ENCODE results near the gene POP5. TPM values are rescaled to one million over a fixed set of nuclear protein-coding genes. Genes with fewer than 3 reads are reported as not detected.

The POP5 gene
- total RNA-seq, 3 donors from 2014 or later = 35.4 to 43.8 (median 42.4) TPM

DNA sequence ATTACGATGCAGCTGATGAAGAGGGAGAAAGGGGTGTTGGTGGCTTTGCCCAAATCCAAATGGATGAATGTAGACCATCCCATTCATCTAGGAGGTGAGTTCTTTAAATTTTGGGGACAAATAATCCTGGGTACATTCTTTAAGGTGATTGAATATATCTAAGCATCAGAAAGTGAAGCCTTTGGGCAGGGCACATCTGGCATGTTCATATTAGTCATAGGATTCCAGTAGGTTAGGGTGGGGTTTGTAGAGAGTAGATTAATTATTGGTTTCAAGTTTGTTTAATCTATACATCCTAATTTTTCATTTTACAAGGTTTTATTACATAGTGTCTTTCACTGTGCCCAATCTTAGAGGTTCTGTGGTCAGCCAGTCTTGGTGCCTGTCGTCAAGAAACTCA, 23.6 kb downstream of the POP5 start:
- H3K36me3 ChIP-seq = peaks cover 18% of the 10 kb centered on the region
- no peaks in the 10 kb centered on the region for H3K4me1 ChIP-seq
- intact Hi-C loops (cut with DNase I; ENCODE audit: low total_unique reads) = no loop called here
- H3K27ac ChIP-seq = no peak overlapping the region
- H3K27me3 ChIP-seq = no peaks in the 10 kb centered on the region
- TF ChIP-seq CTCF (IDR thresholded peaks at IDR 0.05) (no peak), POLR2AphosphoS5 (IDR thresholded peaks at IDR 0.05) (no peak), POLR2A (IDR thresholded peaks at IDR 0.05) (no peak)
- no peak overlapping the region for H3K4me3 ChIP-seq
- no peaks in the 10 kb centered on the region for H3K9me3 ChIP-seq
- DNase-seq (ENCODE audit: low spot score in 2 of 2) = no peak

DNA sequence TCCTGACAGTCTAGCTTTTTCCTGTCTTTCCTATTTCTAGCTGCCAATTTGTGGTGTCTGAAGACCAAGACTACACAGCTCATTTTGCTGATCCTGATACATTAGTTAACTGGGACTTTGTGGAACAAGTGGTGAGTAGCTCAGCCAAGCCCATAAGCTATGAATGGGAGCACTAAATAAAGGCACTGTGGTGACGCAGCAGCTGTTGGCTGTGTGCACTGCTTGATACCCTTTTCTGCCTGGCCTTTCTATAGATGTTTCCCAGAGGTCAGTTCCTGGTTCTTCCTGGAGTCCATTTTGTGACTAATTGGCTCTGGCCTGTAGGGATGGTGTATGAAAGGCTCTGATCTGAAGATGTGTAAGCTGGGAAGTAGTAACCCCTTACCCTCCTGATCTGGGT, 26.5 kb downstream of the POP5 start:
- Histone ChIP-seq H3K27ac (no peak overlapping the region), H3K36me3 (peaks cover 6% of the 10 kb centered on the region), H3K9me3 (no peaks in the 10 kb centered on the region), H3K4me1 (no peaks in the 10 kb centered on the region), H3K4me3 (no peak overlapping the region), H3K27me3 (no peaks in the 10 kb centered on the region)
- intact Hi-C loops (cut with DNase I; ENCODE audit: low total_unique reads) = no loop called here
- TF ChIP-seq CTCF (IDR thresholded peaks at IDR 0.05) = no peak
- no peak for TF ChIP-seq POLR2A (IDR thresholded peaks at IDR 0.05)
- no peak for TF ChIP-seq POLR2AphosphoS5 (IDR thresholded peaks at IDR 0.05)
- no peak for DNase-seq (ENCODE audit: low spot score in 2 of 2)

DNA sequence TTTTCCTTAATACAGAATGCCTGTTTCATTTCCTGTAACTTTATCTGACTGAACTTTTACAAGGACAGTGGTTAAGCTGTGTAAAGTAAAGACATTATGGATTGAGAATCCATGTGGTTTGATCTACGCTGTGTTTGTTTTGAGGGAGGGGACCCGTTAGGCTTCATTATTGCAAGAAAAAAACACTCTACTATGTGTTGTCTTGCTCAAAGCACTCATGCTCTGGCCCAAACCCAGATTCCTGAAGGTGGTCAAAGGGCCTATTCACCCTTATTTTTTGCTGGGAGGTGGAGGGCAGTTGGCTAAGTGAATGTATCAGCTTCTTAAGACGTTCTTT, 35.2 kb downstream of the POP5 start:
- Histone ChIP-seq H3K4me3 (no peak overlapping the region), H3K36me3 (no peaks in the 10 kb centered on the region), H3K9me3 (no peaks in the 10 kb centered on the region), H3K27ac (no peak overlapping the region), H3K4me1 (no peaks in the 10 kb centered on the region), H3K27me3 (no peaks in the 10 kb centered on the region)
- TF ChIP-seq POLR2A (IDR thresholded peaks at IDR 0.05) = no peak
- no peak for TF ChIP-seq POLR2AphosphoS5 (IDR thresholded peaks at IDR 0.05)
- TF ChIP-seq CTCF (IDR thresholded peaks at IDR 0.05) = no peak
- no peak for DNase-seq (ENCODE audit: low spot score in 2 of 2)
- intact Hi-C loops (cut with DNase I; ENCODE audit: low total_unique reads) = no loop called here

DNA sequence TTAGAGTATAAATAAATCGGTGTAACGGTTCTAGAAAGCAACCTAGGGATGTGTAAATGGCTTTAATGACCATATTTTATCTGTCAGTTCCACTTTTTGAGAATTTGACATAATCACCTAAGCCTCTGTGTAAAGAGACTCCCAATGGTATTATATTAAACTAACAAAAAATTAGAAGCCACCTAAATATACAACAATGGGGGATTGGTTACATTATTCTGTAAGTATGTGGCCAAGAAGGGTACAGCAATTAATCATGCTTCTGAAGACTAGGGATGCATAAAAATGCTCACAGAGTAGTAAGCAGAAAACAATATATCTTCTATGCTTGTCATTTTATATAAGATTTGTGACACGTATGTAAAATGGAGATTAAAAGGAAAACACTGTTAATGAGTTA, 36.5 kb downstream of the POP5 start:
- Histone ChIP-seq H3K9me3 (no peaks in the 10 kb centered on the region), H3K4me1 (peaks cover 0 to 5% of the 10 kb centered on the region in 2 donors), H3K36me3 (no peaks in the 10 kb centered on the region), H3K4me3 (no peak overlapping the region), H3K27ac (no peak overlapping the region), H3K27me3 (no peaks in the 10 kb centered on the region)
- TF ChIP-seq POLR2AphosphoS5 (IDR thresholded peaks at IDR 0.05) (no peak), POLR2A (IDR thresholded peaks at IDR 0.05) (no peak), CTCF (IDR thresholded peaks at IDR 0.05) (no peak)
- intact Hi-C loops (cut with DNase I; ENCODE audit: low total_unique reads) = no loop called here
- DNase-seq (ENCODE audit: low spot score in 2 of 2) = no peak

- Histone ChIP-seq H3K9me3 (no peaks in the 10 kb centered on the region), H3K36me3 (no peaks in the 10 kb centered on the region), H3K27me3 (no peaks in the 10 kb centered on the region), H3K27ac (no peak overlapping the region), H3K4me1 (peaks cover under 1 to 19% of the 10 kb centered on the region in 2 donors), H3K4me3 (no peak overlapping the region)
- TF ChIP-seq POLR2AphosphoS5 (IDR thresholded peaks at IDR 0.05) = no peak
- TF ChIP-seq CTCF (IDR thresholded peaks at IDR 0.05) = no peak
- TF ChIP-seq POLR2A (IDR thresholded peaks at IDR 0.05) = no peak
- DNase-seq (ENCODE audit: low spot score in 2 of 2) = no peak
- intact Hi-C loops (cut with DNase I; ENCODE audit: low total_unique reads) = no loop called here
Observed at GRCh38 chr12:120542166-120542565, 39.0 kb downstream of the POP5 start.
